ENCODE measurements around the gene GDAP1L1.

GRCh38 chr20:44228465-44229258, 18.4 kb upstream of the GDAP1L1 start:
- no peak for TF ChIP-seq EZH2 (IDR thresholded peaks at IDR 0.05; ENCODE audit: low read length, missing control alignments)
- TF ChIP-seq CTCF (conservative IDR thresholded peaks at IDR 0.05 in 1 of 2, IDR thresholded peaks at IDR 0.05 in 1 of 2; ENCODE audit: low read depth in 1 of 2, low read length in 2 of 2) = no peak
